NCI-H2227 treated with DMSO at 0.1 percent for 48 hours (cell line): ENCODE data around the gene PURA.
"Not testable (repeated sequence)": the region's sequence is repeated elsewhere in the genome, so short reads cannot be mapped to it uniquely, and the experiment has no call there.

ENCODE experiments used
- DNase-seq: peaks from one replicate; lab custom pipeline; 2025; lab: John Stamatoyannopoulos, UW

Gene PURA

GRCh38 chr5:140135127-140135526 lies 21.2 kb downstream of the PURA start:
- no peak for DNase-seq

- DNase-seq = no peak
Measured at GRCh38 chr5:140136624-140137023, 22.7 kb downstream of the PURA start.

DNA sequence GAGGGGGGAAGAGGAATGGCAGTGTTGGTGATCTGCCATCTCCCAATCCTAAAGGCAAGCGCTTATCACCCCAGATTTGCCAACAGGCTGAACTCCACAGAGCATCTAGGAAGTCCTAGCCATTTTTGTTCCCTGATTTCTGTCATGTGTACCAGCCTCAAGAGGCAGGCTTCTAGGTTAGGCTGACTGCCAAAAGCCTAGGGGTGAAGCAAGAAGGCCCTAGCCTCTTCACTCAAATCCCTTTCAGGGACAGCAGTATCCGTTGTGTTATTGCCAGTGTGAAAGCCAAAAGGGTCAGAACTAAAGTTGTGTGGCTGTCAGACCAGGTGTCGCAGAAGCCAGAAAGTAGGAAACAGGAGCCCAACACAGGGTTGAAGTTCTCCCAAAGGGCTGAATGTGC lies 26.5 kb downstream of the PURA start:
- DNase-seq = no peak

DNA sequence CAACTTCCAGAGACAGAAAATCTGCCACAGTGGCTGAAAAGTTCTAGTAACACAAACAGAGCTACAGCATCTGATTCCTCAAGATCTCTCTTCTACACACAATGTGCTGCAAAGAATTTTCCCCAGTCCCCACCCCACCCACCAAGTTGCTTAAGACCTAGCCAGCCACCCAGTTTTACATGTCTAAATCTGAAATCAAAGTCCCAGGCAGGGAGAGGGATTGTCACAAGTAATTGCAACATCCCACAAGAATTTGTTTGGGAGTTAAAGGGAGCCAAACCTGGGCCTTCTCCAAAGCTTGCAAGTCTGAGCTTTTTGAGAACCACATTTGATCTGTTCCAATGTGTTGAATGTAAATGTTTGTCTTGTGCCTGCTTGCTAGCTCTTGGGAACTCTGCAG lies 27.3 kb downstream of the PURA start:
- DNase-seq = no peak

DNA sequence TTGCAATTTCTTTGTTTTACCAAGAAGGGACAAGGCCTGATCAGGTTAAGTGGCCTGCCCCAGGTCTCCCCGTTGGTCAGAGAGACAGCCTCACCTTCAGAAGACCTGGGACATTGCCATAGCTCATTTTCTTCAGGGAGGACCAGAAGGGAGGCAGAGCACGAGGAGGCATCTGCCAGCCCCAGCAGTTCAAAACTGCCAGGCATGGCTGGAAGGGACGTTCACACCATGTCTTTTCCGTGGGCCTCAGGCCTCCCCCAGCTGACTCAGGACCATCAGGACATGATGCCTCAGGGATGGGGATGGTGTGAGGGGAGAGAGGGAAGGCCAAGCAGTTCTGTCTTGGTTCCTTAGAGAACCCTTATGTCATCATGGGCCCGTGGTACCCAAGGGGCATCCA lies 28.3 kb downstream of the PURA start:
- DNase-seq = no peak

DNA sequence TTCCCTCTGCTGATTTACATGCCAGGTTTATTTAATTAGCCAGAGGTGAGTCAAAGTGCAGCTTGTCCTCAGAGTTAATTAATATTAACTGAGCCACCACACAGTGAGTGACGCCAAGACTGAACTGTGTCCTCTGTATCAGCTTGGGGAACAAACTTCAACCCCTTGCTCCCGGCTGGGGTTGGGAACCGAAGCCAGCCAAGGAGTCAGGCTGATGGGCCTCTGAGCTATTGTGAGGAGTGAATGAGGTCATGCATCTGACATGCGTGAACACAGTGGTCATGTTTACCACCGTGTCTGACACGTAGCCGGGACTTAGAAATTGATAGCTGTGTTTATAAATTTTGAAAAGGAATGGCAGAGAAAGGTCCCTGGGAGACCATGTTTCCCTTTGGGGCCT lies 28.9 kb downstream of the PURA start:
- DNase-seq = no peak

DNA sequence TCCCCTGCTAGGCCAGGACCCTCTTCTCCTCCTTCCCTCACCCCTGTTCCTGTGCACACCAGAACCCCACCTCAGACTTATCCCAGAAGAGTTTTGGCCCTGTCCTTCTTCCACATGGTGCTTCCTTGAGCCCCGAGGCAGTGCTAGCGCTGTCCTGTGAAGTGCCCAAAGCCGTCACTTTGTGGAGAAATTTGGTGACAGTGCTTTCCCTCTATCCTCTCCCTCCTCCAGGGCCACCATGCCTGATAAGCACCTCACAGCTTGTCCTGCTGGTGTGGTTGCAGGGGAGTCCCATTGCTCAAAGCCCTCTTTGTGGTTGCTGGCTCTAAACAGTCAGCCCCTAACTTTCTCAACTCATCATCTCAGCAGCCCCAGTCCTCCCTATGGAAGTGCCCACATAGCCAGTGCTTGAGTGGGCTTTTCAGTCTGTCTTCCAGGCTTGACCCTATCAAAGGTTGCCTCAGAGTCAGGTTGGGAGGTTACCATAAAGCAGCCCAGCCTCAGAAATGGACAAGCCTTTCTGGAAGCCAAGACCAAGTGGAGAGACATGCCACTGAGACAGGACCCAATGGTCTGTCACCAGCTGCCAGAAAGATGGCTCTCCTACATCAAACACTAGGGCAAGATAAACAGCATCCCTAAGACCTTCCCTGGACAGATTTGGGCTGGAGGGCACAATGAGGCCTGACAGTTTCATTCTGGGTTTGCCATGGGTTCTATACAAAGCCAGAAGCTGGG lies 29.8 kb downstream of the PURA start:
- no peak for DNase-seq

DNA sequence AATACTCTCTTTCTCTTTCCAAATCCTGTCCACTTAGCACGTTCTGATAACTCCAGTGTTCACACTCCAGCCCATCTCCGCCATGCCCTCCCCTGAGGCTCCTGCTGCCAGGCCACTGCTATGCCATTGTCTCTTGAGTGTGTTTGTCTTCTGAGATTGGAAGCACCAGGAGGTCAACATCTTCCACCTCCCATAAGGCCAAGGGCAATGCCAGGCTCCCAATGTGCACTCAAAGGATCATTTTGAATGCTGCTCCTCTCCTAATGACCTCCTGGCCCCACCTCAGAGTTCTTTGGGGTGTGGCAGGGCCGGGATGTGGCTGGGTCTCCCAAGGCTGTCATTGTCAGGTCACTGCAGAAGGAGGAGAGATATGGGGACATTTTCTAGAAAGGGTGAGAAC lies 31.3 kb downstream of the PURA start:
- DNase-seq = no peak

GRCh38 chr5:140145818-140146522 lies 32.1 kb downstream of the PURA start:
- peak; percentile 12 for DNase-seq

DNA sequence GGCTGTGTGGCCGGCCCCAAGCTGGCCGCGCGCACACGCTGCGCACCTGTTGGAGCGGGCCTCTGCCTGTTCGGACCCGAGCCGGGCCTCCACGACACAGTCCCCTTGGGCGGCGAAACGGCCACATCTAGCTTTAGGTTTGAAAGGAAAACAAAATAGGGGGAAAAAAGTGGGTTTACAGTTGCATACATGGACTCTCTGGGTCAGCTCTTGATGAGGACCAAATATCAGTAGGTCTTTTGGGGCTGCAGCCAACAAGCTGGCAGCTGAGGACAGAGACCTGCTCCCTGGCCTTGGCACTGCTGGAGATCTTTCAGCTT lies 32.6 kb downstream of the PURA start:
- no peak for DNase-seq

DNA sequence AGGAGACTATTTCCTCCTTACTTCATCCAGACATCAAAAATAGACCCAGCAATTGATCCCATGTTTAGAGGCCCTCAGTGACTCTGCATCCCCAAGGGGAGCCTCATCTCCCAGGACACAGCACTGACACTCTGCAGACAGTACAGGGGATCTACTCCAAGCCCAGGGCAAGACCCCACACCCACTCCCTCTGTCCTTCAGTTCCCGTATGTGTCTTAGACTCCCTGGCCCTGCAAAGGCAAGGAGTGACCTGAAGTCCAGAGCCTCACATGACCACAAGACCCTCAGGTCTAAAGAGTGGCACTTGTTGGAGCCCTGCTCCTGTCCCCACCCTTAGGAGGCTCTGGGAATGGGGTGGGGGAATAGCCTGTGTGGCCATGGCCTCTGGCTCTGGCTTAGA lies 33.6 kb downstream of the PURA start:
- DNase-seq = no peak

DNA sequence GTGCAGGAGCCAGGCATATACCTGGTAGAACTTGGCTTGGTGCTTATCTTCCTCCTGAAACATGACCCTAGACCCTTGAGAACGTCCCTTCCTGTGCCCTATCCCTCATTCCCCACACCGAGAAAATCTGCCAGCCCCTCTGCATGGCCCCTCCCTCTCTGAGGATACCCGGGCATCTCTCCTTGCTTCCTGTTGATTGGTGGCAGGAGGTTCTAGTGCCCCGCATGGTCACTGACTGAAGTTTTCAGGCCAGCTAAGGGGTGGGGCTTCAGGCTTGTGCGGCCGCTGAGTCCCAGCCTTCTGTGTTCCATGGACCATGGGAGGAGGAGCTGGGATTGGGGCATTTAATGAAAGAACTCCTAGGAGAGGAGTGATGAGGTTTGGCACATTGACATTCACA lies 34.6 kb downstream of the PURA start:
- no peak for DNase-seq

- no peak for DNase-seq
Measured at GRCh38 chr5:140150201-140150600, 36.3 kb downstream of the PURA start.

DNA sequence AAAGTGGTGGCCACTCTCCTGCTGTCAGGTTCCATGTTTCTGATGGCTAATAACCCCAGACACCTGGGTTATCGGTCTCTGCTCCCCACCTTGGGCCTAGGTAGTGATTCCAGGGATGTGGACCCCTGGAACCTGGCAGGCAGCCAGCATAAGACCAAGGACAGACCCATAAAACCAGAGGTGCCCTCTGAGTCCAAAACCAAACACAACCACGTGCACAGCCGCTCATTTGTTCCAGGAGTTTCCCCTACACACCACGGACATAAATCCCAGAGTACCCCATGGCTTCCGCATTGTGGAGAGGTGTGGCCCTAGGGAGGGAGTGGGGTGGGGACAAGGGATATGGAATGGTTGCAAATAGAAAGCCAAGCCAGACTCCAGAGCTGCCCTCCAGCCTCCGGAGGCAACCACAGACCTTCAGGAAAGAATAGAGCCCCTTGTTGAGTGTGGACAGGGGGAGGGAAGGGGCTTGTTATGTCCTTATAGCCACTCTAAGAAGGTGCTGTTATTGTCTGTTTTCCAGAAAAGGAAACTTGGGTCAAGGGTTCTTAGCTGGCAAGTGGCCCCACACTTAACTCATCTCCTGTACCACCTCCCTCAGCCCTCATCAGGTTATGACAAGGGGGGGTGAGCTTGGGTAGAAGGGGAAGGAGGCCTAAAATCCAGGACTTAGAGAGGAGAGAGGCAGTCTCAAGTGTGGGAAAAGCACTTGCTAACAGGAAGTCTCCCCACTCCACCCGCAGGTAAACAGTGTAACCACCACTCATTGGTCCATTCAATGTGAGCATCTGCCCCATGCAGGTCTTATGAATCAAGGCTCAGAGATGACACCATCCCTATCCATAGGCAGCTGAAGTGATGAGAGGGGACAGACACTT lies 37.5 kb downstream of the PURA start:
- DNase-seq = no peak

- no peak for DNase-seq
Measured at GRCh38 chr5:140152022-140152999, 38.4 kb downstream of the PURA start.

GRCh38 chr5:140153255-140153654 lies 39.3 kb downstream of the PURA start:
- no peak for DNase-seq

GRCh38 chr5:140153905-140154304 lies 40.0 kb downstream of the PURA start:
- no peak for DNase-seq

- not testable (repeated sequence) for DNase-seq
Measured at GRCh38 chr5:140154710-140155381, 40.9 kb downstream of the PURA start.

DNA sequence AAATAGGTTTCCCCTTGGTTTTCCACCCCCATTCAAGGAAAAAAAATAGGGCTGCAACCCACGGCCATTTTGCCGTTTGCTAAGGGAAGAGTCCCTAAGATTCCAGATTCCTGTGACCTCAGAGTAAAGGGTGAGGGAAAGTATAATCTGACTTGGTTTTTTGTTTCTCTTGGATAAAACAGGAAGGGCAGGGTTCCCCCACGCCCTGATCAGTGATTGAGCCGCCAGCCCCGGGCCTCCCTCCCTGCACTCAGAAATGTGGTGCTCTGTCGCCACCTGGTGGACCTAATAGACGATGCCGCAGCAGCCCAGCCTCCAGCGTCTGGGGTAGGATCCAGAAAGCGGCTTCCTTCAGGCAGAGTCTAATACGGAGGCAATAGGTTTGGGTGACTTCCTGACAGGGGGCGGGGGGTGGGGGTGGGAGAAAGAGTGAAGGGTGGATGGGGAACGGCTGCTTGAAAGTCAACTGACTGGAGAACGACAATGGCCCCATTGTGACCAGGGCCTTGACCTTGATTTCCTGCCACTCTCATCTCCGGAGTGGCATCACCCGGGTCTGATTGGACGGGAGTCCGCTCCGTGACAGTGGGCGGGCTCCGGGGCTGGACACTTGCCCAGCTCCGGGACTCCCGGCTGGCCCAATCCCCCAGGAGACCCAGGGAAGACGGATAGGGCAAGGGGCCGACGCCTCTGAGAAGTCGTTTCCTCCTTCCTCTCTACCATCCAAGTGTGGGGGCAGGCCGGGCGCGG lies 43.3 kb downstream of the PURA start:
- DNase-seq = peak; percentile 61
